Measurements from ENCODE around the gene TBC1D1. TPM values are rescaled to one million over a fixed set of nuclear protein-coding genes. Genes with fewer than 3 reads are reported as not detected.

Gene TBC1D1
- total RNA-seq, 1 experiment from 2014 or later: 28.5 TPM

DNA sequence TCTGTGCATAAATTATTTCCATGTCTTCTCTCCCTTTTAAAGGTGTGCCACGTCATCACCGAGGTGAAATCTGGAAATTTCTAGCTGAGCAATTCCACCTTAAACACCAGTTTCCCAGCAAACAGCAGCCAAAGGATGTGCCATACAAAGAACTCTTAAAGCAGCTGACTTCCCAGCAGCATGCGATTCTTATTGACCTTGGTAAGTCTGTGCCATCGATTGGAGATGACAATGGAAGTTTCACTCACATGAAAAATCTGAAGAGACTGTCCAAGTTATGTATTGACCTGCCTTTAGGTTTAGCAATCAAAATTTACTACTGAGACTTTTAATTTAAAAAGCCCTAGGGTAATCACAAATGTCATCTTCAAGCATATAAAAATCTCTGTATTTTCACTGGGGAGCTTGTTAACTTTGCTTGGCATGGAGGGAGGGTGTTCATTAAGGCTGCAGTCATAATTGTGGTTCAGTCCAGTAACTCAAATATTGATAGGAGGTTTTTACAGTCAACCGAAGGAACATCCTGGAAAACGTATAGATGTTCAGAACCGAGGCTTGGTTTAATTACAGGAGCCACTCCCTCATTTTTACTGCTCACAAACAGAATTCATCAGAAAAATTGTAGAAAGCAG is 212.2 kb downstream of the TBC1D1 start:
- no peaks in the 10 kb centered on the region for H3K9me3 Mint-ChIP-seq (ENCODE audit: unreplicated experiment)
- Histone ChIP-seq H3K9me3 (no peaks in the 10 kb centered on the region), H3K4me1 (no peaks in the 10 kb centered on the region), H3K27me3 (replicated peaks; ENCODE audit: control insufficient read depth, insufficient read depth, low read length) (no peaks in the 10 kb centered on the region), H3K4me3 (ENCODE audit: low read depth, low read length) (no peak overlapping the region), H3K36me3 (ENCODE audit: control insufficient read depth, insufficient read depth, low read length) (no peaks in the 10 kb centered on the region)
- no peak overlapping the region for H3K4me3 Mint-ChIP-seq (ENCODE audit: unreplicated experiment)
- ChIA-PET POLR2A (no interaction called here), CTCF (no interaction called here)
- TF ChIP-seq, protein P1, sequence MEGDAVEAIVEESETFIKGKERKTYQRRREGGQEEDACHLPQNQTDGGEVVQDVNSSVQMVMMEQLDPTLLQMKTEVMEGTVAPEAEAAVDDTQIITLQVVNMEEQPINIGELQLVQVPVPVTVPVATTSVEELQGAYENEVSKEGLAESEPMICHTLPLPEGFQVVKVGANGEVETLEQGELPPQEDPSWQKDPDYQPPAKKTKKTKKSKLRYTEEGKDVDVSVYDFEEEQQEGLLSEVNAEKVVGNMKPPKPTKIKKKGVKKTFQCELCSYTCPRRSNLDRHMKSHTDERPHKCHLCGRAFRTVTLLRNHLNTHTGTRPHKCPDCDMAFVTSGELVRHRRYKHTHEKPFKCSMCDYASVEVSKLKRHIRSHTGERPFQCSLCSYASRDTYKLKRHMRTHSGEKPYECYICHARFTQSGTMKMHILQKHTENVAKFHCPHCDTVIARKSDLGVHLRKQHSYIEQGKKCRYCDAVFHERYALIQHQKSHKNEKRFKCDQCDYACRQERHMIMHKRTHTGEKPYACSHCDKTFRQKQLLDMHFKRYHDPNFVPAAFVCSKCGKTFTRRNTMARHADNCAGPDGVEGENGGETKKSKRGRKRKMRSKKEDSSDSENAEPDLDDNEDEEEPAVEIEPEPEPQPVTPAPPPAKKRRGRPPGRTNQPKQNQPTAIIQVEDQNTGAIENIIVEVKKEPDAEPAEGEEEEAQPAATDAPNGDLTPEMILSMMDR (IDR thresholded peaks at IDR 0.05; ENCODE audit: insufficient read depth in 1 of 2, low read depth in 1 of 2, low read length in 1 of 2, severe bottlenecking in 1 of 2, unreplicated experiment in 1 of 2): no peak
- no peaks in the 10 kb centered on the region for H3K4me1 Mint-ChIP-seq (ENCODE audit: low read depth, unreplicated experiment)
- no peaks in the 10 kb centered on the region for H3K27me3 Mint-ChIP-seq (ENCODE audit: insufficient read depth, unreplicated experiment)
- H3K27ac Mint-ChIP-seq (ENCODE audit: unreplicated experiment): no peak overlapping the region
- no TSS peak for BruUV-seq (replicated peaks)
- H3K36me3 Mint-ChIP-seq (ENCODE audit: insufficient read depth, unreplicated experiment): peaks cover 10% of the 10 kb centered on the region
- intact Hi-C loops (cut with micrococcal nuclease; ENCODE audit: unreplicated experiment): no loop called here
- DNase-seq: no peak

- no peak overlapping the region for H3K4me3 Mint-ChIP-seq (ENCODE audit: unreplicated experiment)
- H3K4me1 ChIP-seq: peaks cover 18% of the 10 kb centered on the region
- H3K36me3 ChIP-seq (ENCODE audit: control insufficient read depth, insufficient read depth, low read length): no peaks in the 10 kb centered on the region
- no peak overlapping the region for H3K4me3 ChIP-seq (ENCODE audit: low read depth, low read length)
- TF ChIP-seq, protein P1 (IDR thresholded peaks at IDR 0.05; ENCODE audit: insufficient read depth in 1 of 2, low read depth in 1 of 2, low read length in 1 of 2, severe bottlenecking in 1 of 2, unreplicated experiment in 1 of 2): no peak
- no TSS peak for BruUV-seq (replicated peaks)
- intact Hi-C loops (cut with micrococcal nuclease; ENCODE audit: unreplicated experiment): no loop called here
- no peaks in the 10 kb centered on the region for H3K27me3 Mint-ChIP-seq (ENCODE audit: insufficient read depth, unreplicated experiment)
- H3K9me3 Mint-ChIP-seq (ENCODE audit: unreplicated experiment): no peaks in the 10 kb centered on the region
- H3K36me3 Mint-ChIP-seq (ENCODE audit: insufficient read depth, unreplicated experiment): peaks cover 17% of the 10 kb centered on the region
- peaks cover 23% of the 10 kb centered on the region for H3K4me1 Mint-ChIP-seq (ENCODE audit: low read depth, unreplicated experiment)
- no peaks in the 10 kb centered on the region for H3K27me3 ChIP-seq (replicated peaks; ENCODE audit: control insufficient read depth, insufficient read depth, low read length)
- no peaks in the 10 kb centered on the region for H3K9me3 ChIP-seq
- ChIA-PET CTCF (no interaction called here), POLR2A (no interaction called here)
- no peak overlapping the region for H3K27ac Mint-ChIP-seq (ENCODE audit: unreplicated experiment)
- no peak for DNase-seq
These were observed 214.8 kb downstream of the TBC1D1 start for GRCh38 chr4:38105475-38106220.

- CTCF ChIA-PET: no interaction called here
- H3K9me3 Mint-ChIP-seq (ENCODE audit: unreplicated experiment): no peaks in the 10 kb centered on the region
- POLR2A ChIA-PET: no interaction called here
- BruUV-seq (replicated peaks): no TSS peak
- H3K4me3 ChIP-seq (ENCODE audit: low read depth, low read length): no peak overlapping the region
- no peak for DNase-seq
- H3K36me3 Mint-ChIP-seq (ENCODE audit: insufficient read depth, unreplicated experiment): peaks cover 17% of the 10 kb centered on the region
- H3K27me3 Mint-ChIP-seq (ENCODE audit: insufficient read depth, unreplicated experiment): no peaks in the 10 kb centered on the region
- H3K4me1 ChIP-seq: peaks cover 18% of the 10 kb centered on the region
- TF ChIP-seq, protein P1 (IDR thresholded peaks at IDR 0.05; ENCODE audit: insufficient read depth in 1 of 2, low read depth in 1 of 2, low read length in 1 of 2, severe bottlenecking in 1 of 2, unreplicated experiment in 1 of 2): no peak
- intact Hi-C loops (cut with micrococcal nuclease; ENCODE audit: unreplicated experiment): no loop called here
- H3K4me3 Mint-ChIP-seq (ENCODE audit: unreplicated experiment): no peak overlapping the region
- H3K4me1 Mint-ChIP-seq (ENCODE audit: low read depth, unreplicated experiment): peaks cover 23% of the 10 kb centered on the region
- H3K27me3 ChIP-seq (replicated peaks; ENCODE audit: control insufficient read depth, insufficient read depth, low read length): no peaks in the 10 kb centered on the region
- H3K27ac Mint-ChIP-seq (ENCODE audit: unreplicated experiment): no peak overlapping the region
- no peaks in the 10 kb centered on the region for H3K9me3 ChIP-seq
- H3K36me3 ChIP-seq (ENCODE audit: control insufficient read depth, insufficient read depth, low read length): no peaks in the 10 kb centered on the region
These were observed 215.4 kb downstream of the TBC1D1 start for GRCh38 chr4:38106311-38106710.

Measured in Caco-2 (cell line).